HL-60 (cell line): Measurements from ENCODE around the gene SMC1A.

Source experiments
- GABPA ChIP-seq: IDR thresholded peaks from 2 replicates; pipeline ENCODE4 v1.6.1; 2012; ENCODE audit warnings: low read depth
- POLR2AphosphoS5 ChIP-seq: IDR thresholded peaks from 2 replicates; pipeline ENCODE4 v1.6.1; 2012; ENCODE audit warnings: low read depth
- SPI1 ChIP-seq: IDR thresholded peaks from 2 replicates; pipeline ENCODE4 v1.6.1; 2012; ENCODE audit warnings: low read depth, mild to moderate bottlenecking, borderline replicate concordance
- TF ChIP-seq, protein P1 (sequence below): IDR thresholded peaks from one replicate; pipeline ENCODE4 v1.5.1; 2011; ENCODE audit warnings: low read length, control low read depth, inconsistent platforms; ENCODE audit not compliant: insufficient read depth
- TF ChIP-seq, protein P2 (sequence below): IDR thresholded peaks from 2 replicates; pipeline ENCODE4 v1.6.1; 2012; ENCODE audit warnings: low read depth; ENCODE audit not compliant: insufficient replicate concordance

DNA sequence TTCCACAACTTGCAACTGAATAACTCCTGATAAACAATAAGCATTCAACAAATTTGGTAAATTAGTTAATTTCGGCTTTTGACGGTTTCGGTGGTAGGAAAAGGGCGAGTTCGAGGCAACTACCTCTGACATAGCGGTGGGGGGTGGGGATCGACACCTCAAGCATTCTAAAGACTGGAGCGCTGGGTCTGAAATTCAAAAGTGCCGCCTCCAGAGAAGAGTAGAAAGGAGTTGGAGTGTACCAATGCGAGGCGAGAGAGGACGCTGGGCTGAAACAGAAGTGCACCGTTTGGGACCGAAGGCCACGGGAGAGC, 725 bp downstream of the SMC1A start:
- TF ChIP-seq, protein P1, sequence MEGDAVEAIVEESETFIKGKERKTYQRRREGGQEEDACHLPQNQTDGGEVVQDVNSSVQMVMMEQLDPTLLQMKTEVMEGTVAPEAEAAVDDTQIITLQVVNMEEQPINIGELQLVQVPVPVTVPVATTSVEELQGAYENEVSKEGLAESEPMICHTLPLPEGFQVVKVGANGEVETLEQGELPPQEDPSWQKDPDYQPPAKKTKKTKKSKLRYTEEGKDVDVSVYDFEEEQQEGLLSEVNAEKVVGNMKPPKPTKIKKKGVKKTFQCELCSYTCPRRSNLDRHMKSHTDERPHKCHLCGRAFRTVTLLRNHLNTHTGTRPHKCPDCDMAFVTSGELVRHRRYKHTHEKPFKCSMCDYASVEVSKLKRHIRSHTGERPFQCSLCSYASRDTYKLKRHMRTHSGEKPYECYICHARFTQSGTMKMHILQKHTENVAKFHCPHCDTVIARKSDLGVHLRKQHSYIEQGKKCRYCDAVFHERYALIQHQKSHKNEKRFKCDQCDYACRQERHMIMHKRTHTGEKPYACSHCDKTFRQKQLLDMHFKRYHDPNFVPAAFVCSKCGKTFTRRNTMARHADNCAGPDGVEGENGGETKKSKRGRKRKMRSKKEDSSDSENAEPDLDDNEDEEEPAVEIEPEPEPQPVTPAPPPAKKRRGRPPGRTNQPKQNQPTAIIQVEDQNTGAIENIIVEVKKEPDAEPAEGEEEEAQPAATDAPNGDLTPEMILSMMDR = no peak
- no peak for TF ChIP-seq POLR2AphosphoS5
- TF ChIP-seq, protein P2, sequence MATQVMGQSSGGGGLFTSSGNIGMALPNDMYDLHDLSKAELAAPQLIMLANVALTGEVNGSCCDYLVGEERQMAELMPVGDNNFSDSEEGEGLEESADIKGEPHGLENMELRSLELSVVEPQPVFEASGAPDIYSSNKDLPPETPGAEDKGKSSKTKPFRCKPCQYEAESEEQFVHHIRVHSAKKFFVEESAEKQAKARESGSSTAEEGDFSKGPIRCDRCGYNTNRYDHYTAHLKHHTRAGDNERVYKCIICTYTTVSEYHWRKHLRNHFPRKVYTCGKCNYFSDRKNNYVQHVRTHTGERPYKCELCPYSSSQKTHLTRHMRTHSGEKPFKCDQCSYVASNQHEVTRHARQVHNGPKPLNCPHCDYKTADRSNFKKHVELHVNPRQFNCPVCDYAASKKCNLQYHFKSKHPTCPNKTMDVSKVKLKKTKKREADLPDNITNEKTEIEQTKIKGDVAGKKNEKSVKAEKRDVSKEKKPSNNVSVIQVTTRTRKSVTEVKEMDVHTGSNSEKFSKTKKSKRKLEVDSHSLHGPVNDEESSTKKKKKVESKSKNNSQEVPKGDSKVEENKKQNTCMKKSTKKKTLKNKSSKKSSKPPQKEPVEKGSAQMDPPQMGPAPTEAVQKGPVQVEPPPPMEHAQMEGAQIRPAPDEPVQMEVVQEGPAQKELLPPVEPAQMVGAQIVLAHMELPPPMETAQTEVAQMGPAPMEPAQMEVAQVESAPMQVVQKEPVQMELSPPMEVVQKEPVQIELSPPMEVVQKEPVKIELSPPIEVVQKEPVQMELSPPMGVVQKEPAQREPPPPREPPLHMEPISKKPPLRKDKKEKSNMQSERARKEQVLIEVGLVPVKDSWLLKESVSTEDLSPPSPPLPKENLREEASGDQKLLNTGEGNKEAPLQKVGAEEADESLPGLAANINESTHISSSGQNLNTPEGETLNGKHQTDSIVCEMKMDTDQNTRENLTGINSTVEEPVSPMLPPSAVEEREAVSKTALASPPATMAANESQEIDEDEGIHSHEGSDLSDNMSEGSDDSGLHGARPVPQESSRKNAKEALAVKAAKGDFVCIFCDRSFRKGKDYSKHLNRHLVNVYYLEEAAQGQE = no peak
- no peak for TF ChIP-seq GABPA
- TF ChIP-seq SPI1 = no peak
